ENCODE data around the gene EFHD1. TPM values are rescaled to one million over a fixed set of nuclear protein-coding genes. Genes with fewer than 3 reads are reported as not detected.

The EFHD1 gene
- total and polyA plus RNA-seq, 4 donors = 85.8 to 236 (median 140) TPM

DNA sequence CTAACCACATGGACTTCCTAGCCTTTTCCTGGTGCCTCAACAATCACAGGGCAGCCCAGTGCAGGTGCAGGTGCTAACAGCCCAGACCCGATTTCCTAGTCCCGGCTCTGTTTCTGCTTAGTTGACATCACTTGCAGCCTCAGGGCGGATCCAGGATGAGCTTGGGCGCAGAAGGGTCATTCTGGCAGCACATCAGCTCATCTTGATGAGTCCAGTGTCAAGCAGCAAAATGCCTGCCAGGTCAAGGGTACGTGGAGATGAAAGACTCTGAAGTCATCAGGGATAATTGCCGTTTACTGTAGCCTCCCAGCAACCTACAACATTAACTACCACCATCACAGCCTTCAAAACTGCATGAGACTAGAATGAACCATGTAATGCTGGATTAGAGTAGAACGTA is 39.4 kb upstream of the EFHD1 start:
- Histone ChIP-seq H3K27ac (ENCODE audit: low read depth in 1 of 2, low read length in 2 of 2) (no peak overlapping the region), H3K36me3 (ENCODE audit: control insufficient read depth in 1 of 2, insufficient read depth in 2 of 2, low read length in 1 of 2) (no peaks in the 10 kb centered on the region), H3K9me3 (ENCODE audit: control insufficient read depth, low read length) (no peaks in the 10 kb centered on the region), H3K27me3 (ENCODE audit: control insufficient read depth in 1 of 2, insufficient read depth in 2 of 2, low read length in 1 of 2) (no peaks in the 10 kb centered on the region), H3K4me1 (ENCODE audit: control insufficient read depth in 1 of 2, insufficient read depth in 2 of 2, low read length in 2 of 2) (no peaks in the 10 kb centered on the region), H3K4me3 (ENCODE audit: low read length in 2 of 2) (no peak overlapping the region)
- WGBS, 2 donors = 83 to 95% methylated on average over 7 of the region's 7 CpGs
- ATAC-seq (ENCODE audit: low FRiP score) = no peak
- DNase-seq = no peak
- intact Hi-C loops (cut with DNase I) = no loop called here

DNA sequence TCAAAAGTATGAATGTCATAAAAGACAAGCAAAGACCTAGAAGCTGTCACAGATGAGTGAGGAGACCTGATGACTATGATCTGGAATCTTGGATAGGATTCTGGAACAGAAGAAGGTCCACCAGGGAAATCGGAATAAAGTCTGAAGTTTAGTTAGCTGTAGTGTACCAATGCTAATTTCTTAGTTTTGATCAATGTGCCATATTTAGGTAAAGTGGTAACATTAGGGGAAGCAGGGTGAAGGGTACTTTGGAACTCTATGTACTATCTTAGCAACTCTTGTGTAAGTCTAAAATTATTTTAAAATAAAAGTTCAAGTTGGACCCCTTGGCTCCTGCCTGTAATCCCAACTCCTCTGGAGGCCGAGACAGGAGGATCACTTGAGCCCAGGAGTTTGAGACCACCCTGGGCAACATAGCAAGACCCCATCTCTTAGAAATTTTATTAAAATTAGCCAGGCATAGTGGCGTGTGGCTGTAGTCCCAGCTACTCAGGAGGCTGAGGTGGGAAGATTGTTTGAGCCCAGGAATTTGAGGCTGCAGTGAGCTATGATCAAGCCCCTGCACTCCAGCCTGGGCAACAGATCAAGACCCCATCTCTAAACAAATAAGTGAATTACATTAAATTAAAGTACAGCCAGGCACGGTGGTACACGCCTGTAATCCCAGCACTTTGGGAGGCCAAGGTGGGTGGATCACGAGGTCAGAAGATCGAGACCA is 35.9 kb upstream of the EFHD1 start:
- H3K4me1 ChIP-seq (ENCODE audit: control insufficient read depth in 1 of 2, insufficient read depth in 2 of 2, low read length in 2 of 2) = no peaks in the 10 kb centered on the region
- no peaks in the 10 kb centered on the region for H3K27me3 ChIP-seq (ENCODE audit: control insufficient read depth in 1 of 2, insufficient read depth in 2 of 2, low read length in 1 of 2)
- ATAC-seq (ENCODE audit: low FRiP score) (no peak), DNase-seq (peak in 1 of 2 donors; percentile 13)
- no peaks in the 10 kb centered on the region for H3K36me3 ChIP-seq (ENCODE audit: control insufficient read depth in 1 of 2, insufficient read depth in 2 of 2, low read length in 1 of 2)
- intact Hi-C loops (cut with DNase I) = no loop called here
- H3K9me3 ChIP-seq (ENCODE audit: control insufficient read depth, low read length) = no peaks in the 10 kb centered on the region
- H3K27ac ChIP-seq (ENCODE audit: low read depth in 1 of 2, low read length in 2 of 2) = no peak overlapping the region
- H3K4me3 ChIP-seq (ENCODE audit: low read length in 2 of 2) = no peak overlapping the region
- 83 to 99% methylated on average over 7 of the region's 7 CpGs for WGBS, 2 donors

DNA sequence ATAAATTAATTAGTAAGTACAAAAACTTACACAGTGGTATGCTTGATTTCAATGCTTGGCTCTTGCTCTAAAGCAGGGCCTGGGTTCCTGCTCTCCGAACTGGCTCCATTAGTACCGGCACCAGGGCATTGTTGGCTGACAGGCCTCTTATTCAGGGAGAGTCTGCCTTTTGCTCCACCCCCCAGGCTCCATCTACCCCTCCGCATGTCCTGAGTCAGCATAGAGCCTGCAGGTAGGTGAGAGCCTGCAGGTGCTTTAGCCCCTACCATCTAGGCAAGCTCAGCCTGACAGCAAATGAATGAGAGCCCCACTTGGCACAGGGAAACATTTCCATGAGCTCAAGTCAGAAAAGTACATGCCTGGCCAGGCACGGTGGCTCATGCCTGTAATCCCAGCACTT is 35.1 kb upstream of the EFHD1 start:
- H3K36me3 ChIP-seq (ENCODE audit: control insufficient read depth in 1 of 2, insufficient read depth in 2 of 2, low read length in 1 of 2) = no peaks in the 10 kb centered on the region
- H3K27me3 ChIP-seq (ENCODE audit: control insufficient read depth in 1 of 2, insufficient read depth in 2 of 2, low read length in 1 of 2) = no peaks in the 10 kb centered on the region
- no peaks in the 10 kb centered on the region for H3K4me1 ChIP-seq (ENCODE audit: control insufficient read depth in 1 of 2, insufficient read depth in 2 of 2, low read length in 2 of 2)
- 85 to 88% methylated on average over 4 of the region's 4 CpGs for WGBS, 2 donors
- intact Hi-C loops (cut with DNase I) = no loop called here
- peak in 1 of 2 donors; percentile 39 for DNase-seq
- no peak overlapping the region for H3K4me3 ChIP-seq (ENCODE audit: low read length in 2 of 2)
- H3K9me3 ChIP-seq (ENCODE audit: control insufficient read depth, low read length) = no peaks in the 10 kb centered on the region
- no peak overlapping the region for H3K27ac ChIP-seq (ENCODE audit: low read depth in 1 of 2, low read length in 2 of 2)
- no peak for ATAC-seq (ENCODE audit: low FRiP score)

DNA sequence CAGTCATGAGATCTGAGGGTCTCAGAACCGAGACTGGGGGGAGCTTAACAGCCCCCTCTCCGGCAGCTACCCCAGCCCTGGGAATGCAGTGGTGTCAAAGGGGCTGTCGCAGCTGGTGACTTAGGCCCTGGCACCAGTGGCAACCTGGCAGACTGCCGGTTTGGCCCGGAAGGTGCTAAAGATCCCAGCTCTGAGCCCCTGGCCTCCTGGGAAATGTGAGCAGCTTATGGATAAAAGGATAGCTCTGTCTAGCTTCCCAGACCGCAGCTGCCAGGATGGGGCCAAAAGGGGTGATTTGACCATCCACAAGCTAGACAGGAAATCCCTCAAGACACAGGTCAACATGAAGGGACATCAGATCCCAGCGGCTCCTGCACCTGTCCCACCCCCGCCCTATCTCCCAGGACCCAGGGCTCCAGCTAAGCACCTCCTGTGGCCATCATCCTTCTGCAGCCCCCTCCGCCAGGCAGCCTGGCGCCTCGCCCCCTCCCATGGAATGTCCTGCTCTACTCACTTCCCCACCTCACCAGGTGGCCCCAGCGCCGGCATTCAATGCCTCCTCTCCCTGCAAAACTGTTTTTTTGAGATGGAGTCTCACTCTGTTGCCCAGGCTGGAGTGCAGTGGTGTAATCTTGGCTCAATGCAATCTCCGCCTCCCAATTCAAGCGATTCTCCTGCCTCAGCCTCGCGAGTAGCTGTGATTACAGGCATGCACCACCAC is 33.2 kb upstream of the EFHD1 start:
- H3K36me3 ChIP-seq (ENCODE audit: control insufficient read depth in 1 of 2, insufficient read depth in 2 of 2, low read length in 1 of 2) = no peaks in the 10 kb centered on the region
- no peak for ATAC-seq (ENCODE audit: low FRiP score)
- peak in 1 of 2 donors; percentile 48 for DNase-seq
- 86% methylated on average over 17 of the region's 17 CpGs for WGBS, 2 donors
- H3K27me3 ChIP-seq (ENCODE audit: control insufficient read depth in 1 of 2, insufficient read depth in 2 of 2, low read length in 1 of 2) = no peaks in the 10 kb centered on the region
- no peaks in the 10 kb centered on the region for H3K9me3 ChIP-seq (ENCODE audit: control insufficient read depth, low read length)
- intact Hi-C loops (cut with DNase I) = no loop called here
- no peak overlapping the region for H3K4me3 ChIP-seq (ENCODE audit: low read length in 2 of 2)
- H3K27ac ChIP-seq (ENCODE audit: low read depth in 1 of 2, low read length in 2 of 2) = no peak overlapping the region
- H3K4me1 ChIP-seq (ENCODE audit: control insufficient read depth in 1 of 2, insufficient read depth in 2 of 2, low read length in 2 of 2) = no peaks in the 10 kb centered on the region

DNA sequence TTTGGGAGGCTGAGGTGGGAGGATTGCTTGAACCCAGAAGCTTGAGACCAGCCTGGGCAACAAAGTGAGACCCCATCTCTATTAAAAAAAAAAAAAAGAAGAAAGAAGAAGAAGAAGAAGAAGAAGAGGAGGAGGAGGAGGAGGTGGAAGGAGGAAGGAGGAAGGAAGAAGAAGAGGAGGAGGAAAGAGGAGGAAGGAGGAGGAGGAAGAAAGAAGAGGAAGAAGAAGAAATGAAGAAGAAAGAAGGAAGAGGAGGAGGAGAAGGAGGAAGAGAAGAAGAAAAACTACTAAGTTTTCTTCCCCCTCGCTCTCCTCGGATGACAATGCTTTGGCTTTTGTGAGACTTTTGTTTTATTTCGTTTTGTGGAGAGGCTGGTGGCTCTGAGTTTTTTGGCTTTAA is 30.1 kb upstream of the EFHD1 start:
- Histone ChIP-seq H3K36me3 (ENCODE audit: control insufficient read depth in 1 of 2, insufficient read depth in 2 of 2, low read length in 1 of 2) (no peaks in the 10 kb centered on the region), H3K27ac (ENCODE audit: low read depth in 1 of 2, low read length in 2 of 2) (no peak overlapping the region), H3K4me1 (ENCODE audit: control insufficient read depth in 1 of 2, insufficient read depth in 2 of 2, low read length in 2 of 2) (no peaks in the 10 kb centered on the region), H3K27me3 (ENCODE audit: control insufficient read depth in 1 of 2, insufficient read depth in 2 of 2, low read length in 1 of 2) (no peaks in the 10 kb centered on the region), H3K4me3 (ENCODE audit: low read length in 2 of 2) (no peak overlapping the region), H3K9me3 (ENCODE audit: control insufficient read depth, low read length) (no peaks in the 10 kb centered on the region)
- intact Hi-C loops (cut with DNase I) = no loop called here
- ATAC-seq (ENCODE audit: low FRiP score) (no peak), DNase-seq (no peak)
- 51 to 86% methylated on average over 3 of the region's 3 CpGs for WGBS, 2 donors

DNA sequence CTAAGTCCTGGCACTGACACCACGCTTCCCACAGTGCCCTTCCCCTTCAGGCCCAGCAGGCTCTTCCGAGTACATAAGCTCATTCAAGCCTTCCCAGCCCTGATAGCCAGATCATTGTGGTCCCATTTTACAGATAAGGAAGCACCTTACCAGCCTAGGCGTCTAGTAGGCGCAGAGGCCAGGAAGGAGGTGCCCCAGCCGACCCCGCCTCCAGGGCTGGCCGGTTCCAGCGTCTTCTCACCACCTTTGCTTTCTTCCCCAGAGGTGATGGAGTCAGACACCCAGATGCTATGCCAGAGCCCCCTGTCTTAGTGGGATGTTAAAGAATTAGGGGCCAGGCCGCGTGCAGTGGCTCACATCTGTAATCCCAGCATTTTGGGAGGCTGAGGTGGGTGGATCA is 28.9 kb upstream of the EFHD1 start:
- DNase-seq (peak in 1 of 2 donors; percentile 65), ATAC-seq (ENCODE audit: low FRiP score) (no peak)
- intact Hi-C loops (cut with DNase I) = no loop called here
- no peaks in the 10 kb centered on the region for H3K27me3 ChIP-seq (ENCODE audit: control insufficient read depth in 1 of 2, insufficient read depth in 2 of 2, low read length in 1 of 2)
- no peaks in the 10 kb centered on the region for H3K9me3 ChIP-seq (ENCODE audit: control insufficient read depth, low read length)
- no peak overlapping the region for H3K27ac ChIP-seq (ENCODE audit: low read depth in 1 of 2, low read length in 2 of 2)
- no peaks in the 10 kb centered on the region for H3K36me3 ChIP-seq (ENCODE audit: control insufficient read depth in 1 of 2, insufficient read depth in 2 of 2, low read length in 1 of 2)
- H3K4me1 ChIP-seq (ENCODE audit: control insufficient read depth in 1 of 2, insufficient read depth in 2 of 2, low read length in 2 of 2) = no peaks in the 10 kb centered on the region
- no peak overlapping the region for H3K4me3 ChIP-seq (ENCODE audit: low read length in 2 of 2)
- WGBS, 2 donors = 93 to 95% methylated on average over 10 of the region's 10 CpGs

DNA sequence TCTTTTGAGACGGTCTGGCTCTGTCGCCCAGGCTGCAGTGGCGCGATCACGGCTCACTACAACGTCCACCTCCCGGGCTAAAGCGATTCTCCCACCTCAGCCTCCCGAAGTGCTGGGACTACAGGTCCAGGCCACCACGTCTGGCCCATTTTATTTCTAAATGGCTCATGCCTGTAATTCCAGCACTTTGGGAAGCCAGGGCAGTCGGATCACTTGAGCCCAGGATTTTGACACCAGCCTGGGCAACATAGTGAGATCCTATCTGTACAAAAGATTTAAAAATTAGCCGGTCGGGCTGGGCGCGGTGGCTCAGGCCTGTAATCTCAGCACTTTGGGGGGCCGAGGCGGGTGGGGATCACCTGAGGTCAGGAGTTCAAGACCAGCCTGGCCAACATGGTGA is 26.4 kb upstream of the EFHD1 start:
- DNase-seq (peak in 1 of 2 donors; percentile 64), ATAC-seq (ENCODE audit: low FRiP score) (no peak)
- no peaks in the 10 kb centered on the region for H3K4me1 ChIP-seq (ENCODE audit: control insufficient read depth in 1 of 2, insufficient read depth in 2 of 2, low read length in 2 of 2)
- H3K36me3 ChIP-seq (ENCODE audit: control insufficient read depth in 1 of 2, insufficient read depth in 2 of 2, low read length in 1 of 2) = no peaks in the 10 kb centered on the region
- intact Hi-C loops (cut with DNase I) = loop anchor here in 1 of 2 donors (5.0 kb wide), 1 partner anchor 645 kb away; the partner anchor contains the start of gene ATG16L1
- H3K9me3 ChIP-seq (ENCODE audit: control insufficient read depth, low read length) = no peaks in the 10 kb centered on the region
- WGBS, 2 donors = 91 to 93% methylated on average over 17 of the region's 17 CpGs
- H3K4me3 ChIP-seq (ENCODE audit: low read length in 2 of 2) = no peak overlapping the region
- no peaks in the 10 kb centered on the region for H3K27me3 ChIP-seq (ENCODE audit: control insufficient read depth in 1 of 2, insufficient read depth in 2 of 2, low read length in 1 of 2)
- no peak overlapping the region for H3K27ac ChIP-seq (ENCODE audit: low read depth in 1 of 2, low read length in 2 of 2)

DNA sequence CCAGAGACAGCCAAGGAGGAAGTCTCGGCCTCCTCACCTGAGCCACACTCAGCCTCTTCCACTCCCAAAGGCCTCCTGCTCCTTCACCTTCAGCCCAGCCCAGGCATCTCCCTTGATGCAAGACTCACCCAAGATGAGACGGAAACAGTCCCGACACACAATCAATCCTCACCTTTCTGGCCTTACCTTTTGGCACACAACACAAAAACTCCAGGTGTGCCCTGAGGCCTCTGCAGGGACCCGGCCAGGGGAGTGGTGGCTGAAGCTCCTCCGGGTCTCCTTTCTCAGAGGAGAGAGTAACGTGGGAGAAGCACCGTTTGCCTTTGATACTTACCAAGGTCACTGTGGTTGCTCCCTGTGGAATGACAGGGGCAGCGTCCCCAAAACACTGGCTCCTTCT is 23.8 kb upstream of the EFHD1 start:
- Histone ChIP-seq H3K27me3 (ENCODE audit: control insufficient read depth in 1 of 2, insufficient read depth in 2 of 2, low read length in 1 of 2) (no peaks in the 10 kb centered on the region), H3K4me3 (ENCODE audit: low read length in 2 of 2) (no peak overlapping the region), H3K36me3 (ENCODE audit: control insufficient read depth in 1 of 2, insufficient read depth in 2 of 2, low read length in 1 of 2) (no peaks in the 10 kb centered on the region), H3K9me3 (ENCODE audit: control insufficient read depth, low read length) (no peaks in the 10 kb centered on the region), H3K27ac (ENCODE audit: low read depth in 1 of 2, low read length in 2 of 2) (no peak overlapping the region), H3K4me1 (ENCODE audit: control insufficient read depth in 1 of 2, insufficient read depth in 2 of 2, low read length in 2 of 2) (no peaks in the 10 kb centered on the region)
- ATAC-seq (ENCODE audit: low FRiP score) = no peak
- 93 to 94% methylated on average over 8 of the region's 8 CpGs for WGBS, 2 donors
- intact Hi-C loops (cut with DNase I) = loop anchor here (2.0 to 5.0 kb wide), 3 partner anchors 58 to 643 kb away; partner anchors contain the start of gene ATG16L1 (in 1 of the 2)
- DNase-seq = no peak

DNA sequence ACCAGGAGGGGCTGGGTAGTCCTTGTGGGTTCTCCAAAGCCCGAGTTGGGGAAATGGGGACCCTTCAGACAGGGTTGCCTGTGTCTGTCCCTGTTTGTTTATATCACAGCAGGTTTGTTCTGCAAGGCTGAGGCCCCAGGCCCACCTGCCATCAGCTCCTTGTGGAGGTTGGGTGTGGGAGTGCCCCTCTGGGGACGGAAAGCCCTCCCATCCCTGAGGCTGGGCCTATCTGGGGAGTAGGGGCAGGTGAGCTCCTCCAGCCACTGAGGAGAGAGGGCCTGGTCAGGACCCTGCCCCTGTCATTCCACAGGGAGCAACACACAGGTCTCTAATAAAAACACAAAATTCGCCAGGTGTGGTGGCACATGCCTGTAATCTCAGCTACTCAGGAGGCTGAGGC is 23.3 kb upstream of the EFHD1 start:
- intact Hi-C loops (cut with DNase I) = loop anchor here (2.0 to 5.0 kb wide), 2 partner anchors 57 to 59 kb away; no protein-coding TSS in a partner anchor
- Histone ChIP-seq H3K27me3 (ENCODE audit: control insufficient read depth in 1 of 2, insufficient read depth in 2 of 2, low read length in 1 of 2) (no peaks in the 10 kb centered on the region), H3K36me3 (ENCODE audit: control insufficient read depth in 1 of 2, insufficient read depth in 2 of 2, low read length in 1 of 2) (no peaks in the 10 kb centered on the region), H3K27ac (ENCODE audit: low read depth in 1 of 2, low read length in 2 of 2) (no peak overlapping the region), H3K4me3 (ENCODE audit: low read length in 2 of 2) (no peak overlapping the region), H3K4me1 (ENCODE audit: control insufficient read depth in 1 of 2, insufficient read depth in 2 of 2, low read length in 2 of 2) (no peaks in the 10 kb centered on the region), H3K9me3 (ENCODE audit: control insufficient read depth, low read length) (no peaks in the 10 kb centered on the region)
- WGBS, 2 donors = 93 to 96% methylated on average over 3 of the region's 3 CpGs
- peak in 1 of 2 donors; percentile 38 for DNase-seq
- no peak for ATAC-seq (ENCODE audit: low FRiP score)

All from aorta (tissue), 5 donors.